ENCODE measurements around the gene SGK2. TPM values are rescaled to one million over a fixed set of nuclear protein-coding genes. Genes with fewer than 3 reads are reported as not detected.
"Not testable (repeated sequence)": the region's sequence is repeated elsewhere in the genome, so short reads cannot be mapped to it uniquely, and the experiment has no call there.

Gene SGK2
- polyA plus RNA-seq, 2 of the 4 experiments (the other 2 are of a cell fraction) = 9.4 to 12.2 TPM

GRCh38 chr20:43584448-43585136 is 25.8 kb downstream of the SGK2 start:
- ATAC-seq (no peak), DNase-seq (ENCODE audit: low read depth in 1 of 2, low spot score in 1 of 2) (no peak), FAIRE-seq (no peak)
- Histone ChIP-seq H3K27ac (no peak overlapping the region), H3K4me1 (0 out of 3 replicates have a peak, but pooled peaks cover under 1% of the 10 kb centered on the region), H3K4me3 (no peak overlapping the region), H3K4me2 (no peak overlapping the region), H3K9me3 (no peaks in the 10 kb centered on the region)
- TF ChIP-seq MAX (IDR thresholded peaks at IDR 0.05) (no peak), E2F6 (IDR thresholded peaks at IDR 0.05; ENCODE audit: borderline replicate concordance, low read depth) (no peak), TFCP2L1 (CRISPR knock-in tag; IDR thresholded peaks at IDR 0.05) (no peak), EHMT2 (IDR thresholded peaks at IDR 0.05; ENCODE audit: low read depth) (no peak), CBX2 (IDR thresholded peaks at IDR 0.05; ENCODE audit: borderline replicate concordance, low read depth) (no peak), KDM1A (IDR thresholded peaks at IDR 0.05; ENCODE audit: low read depth) (no peak), BHLHE40 (IDR thresholded peaks at IDR 0.05; ENCODE audit: low read depth, low read length) (no peak), USF2 (IDR thresholded peaks at IDR 0.05) (no peak), JUNB (IDR thresholded peaks at IDR 0.05) (no peak), SREBF2 (IDR thresholded peaks at IDR 0.05) (no peak), NR3C1 (IDR thresholded peaks at IDR 0.05) (no peak), CBX8 (IDR thresholded peaks at IDR 0.05) (no peak), HEYL (CRISPR knock-in tag; IDR thresholded peaks at IDR 0.05) (no peak), HDAC2 (IDR thresholded peaks at IDR 0.05) (no peak), POLR2AphosphoS2 (conservative IDR thresholded peaks at IDR 0.05; ENCODE audit: low read length) (no peak)
- WGBS (ENCODE audit: missing lambda C conversion rate) = 83% methylated on average over 7 of the region's 7 CpGs
- ChIA-PET CTCF (interaction anchor here (14.0 kb wide), 1 partner anchor 47 kb away, joined by 109 read pairs; no protein-coding TSS in a partner anchor), POLR2A (no interaction called here)

GRCh38 chr20:43586641-43587040 is 27.8 kb downstream of the SGK2 start:
- no peaks in the 10 kb centered on the region for H3K9me3 ChIP-seq
- WGBS (ENCODE audit: missing lambda C conversion rate) = 96% methylated on average over 8 of the region's 8 CpGs
- FAIRE-seq = no peak
- peaks cover 8% of the 10 kb centered on the region; the same call in 2 of the 3 replicates for H3K4me1 ChIP-seq
- no peak for DNase-seq (ENCODE audit: low read depth in 1 of 2, low spot score in 1 of 2)
- TF ChIP-seq EHMT2 (IDR thresholded peaks at IDR 0.05; ENCODE audit: low read depth) (no peak), ZFP36 (IDR thresholded peaks at IDR 0.05; ENCODE audit: borderline replicate concordance, partially characterized antibody) (no peak), FOXS1 (CRISPR knock-in tag; IDR thresholded peaks at IDR 0.05) (no peak), SMC3 (IDR thresholded peaks at IDR 0.05) (no peak), FOSB (CRISPR knock-in tag; IDR thresholded peaks at IDR 0.05) (no peak), EP300 (IDR thresholded peaks at IDR 0.05) (no peak), MAFK (IDR thresholded peaks at IDR 0.05; ENCODE audit: partially characterized antibody) (no peak), JUNB (IDR thresholded peaks at IDR 0.05) (no peak), REST (IDR thresholded peaks at IDR 0.05) (no peak), POLR2AphosphoS2 (conservative IDR thresholded peaks at IDR 0.05; ENCODE audit: low read length) (no peak), HEYL (CRISPR knock-in tag; IDR thresholded peaks at IDR 0.05) (no peak), PHF8 (IDR thresholded peaks at IDR 0.05; ENCODE audit: borderline replicate concordance, low read depth) (no peak)
- ChIA-PET POLR2A (no interaction called here), CTCF (interaction anchor here (0.7 to 14.0 kb wide), 4 partner anchors 9 to 1282 kb away, joined by 3 to 109 read pairs (median 3); no protein-coding TSS in a partner anchor)
- no peak overlapping the region for H3K27ac ChIP-seq
- no peak overlapping the region for H3K4me3 ChIP-seq
- H3K4me2 ChIP-seq = no peak overlapping the region
- ATAC-seq = no peak

- H3K4me2 ChIP-seq; ATAC-seq; H3K27ac ChIP-seq; POLR2A ChIA-PET; H3K9me3 ChIP-seq; H3K4me3 ChIP-seq; FAIRE-seq; DNase-seq (ENCODE audit: low read depth in 1 of 2, low spot score in 1 of 2): not testable (repeated sequence)
- H3K4me1 ChIP-seq = peaks cover 18% of the 10 kb centered on the region; the same call in 2 of the 3 replicates
- WGBS (ENCODE audit: missing lambda C conversion rate) = 97% methylated on average over 10 of the region's 10 CpGs
- CTCF ChIA-PET = interaction anchor here (14.0 kb wide), 1 partner anchor 50 kb away, joined by 109 read pairs; no protein-coding TSS in a partner anchor
Measured at GRCh38 chr20:43588526-43588925, 29.7 kb downstream of the SGK2 start.
